IPS-18a (cell line): ENCODE measurements around the gene MYL1.

Experiments used
- H3K27ac ChIP-seq: one replicate; pipeline ENCODE4 v1.5.1; 2013; ENCODE audit warnings: low read length
- H3K27me3 ChIP-seq: one replicate; pipeline ENCODE4 v1.6.1; 2013; ENCODE audit warnings: mild to moderate bottlenecking, low read length; ENCODE audit not compliant: control insufficient read depth, insufficient read depth
- H3K36me3 ChIP-seq: one replicate; pipeline ENCODE4 v1.6.1; 2013; ENCODE audit warnings: low read depth, low read length; ENCODE audit not compliant: control insufficient read depth
- H3K4me1 ChIP-seq: one replicate; pipeline ENCODE4 v1.6.1; 2013; ENCODE audit warnings: low read depth, low read length; ENCODE audit not compliant: control insufficient read depth
- H3K4me3 ChIP-seq: one replicate; pipeline ENCODE4 v1.5.1; 2013; ENCODE audit warnings: low read length
- H3K9ac ChIP-seq: one replicate; pipeline ENCODE4 v1.6.1; 2013; ENCODE audit warnings: mild to moderate bottlenecking, low read length, moderate library complexity
- H3K9me3 ChIP-seq: one replicate; pipeline ENCODE4 v1.6.1; 2013; ENCODE audit warnings: low read depth, low read length; ENCODE audit not compliant: control insufficient read depth

MYL1 gene

DNA sequence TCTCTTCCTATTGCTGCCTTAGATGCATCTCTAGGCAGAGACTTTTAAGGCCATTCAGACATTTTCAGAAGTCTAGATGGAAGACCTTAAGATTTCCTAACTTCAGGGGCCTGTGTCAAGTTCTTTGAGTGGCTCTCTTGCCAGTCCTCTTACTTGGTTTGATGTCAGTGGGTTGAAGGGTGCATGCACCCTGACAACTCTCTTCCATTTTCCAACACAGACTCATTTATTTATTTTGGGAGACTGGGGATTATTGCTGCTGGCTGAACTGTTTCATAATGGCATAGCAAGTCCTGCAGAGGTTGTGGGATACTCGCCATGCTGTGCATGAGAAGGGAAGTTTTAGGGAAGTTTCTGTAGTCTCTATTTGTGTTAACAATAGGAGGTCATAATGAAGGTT is 50.7 kb downstream of the MYL1 start:
- no peaks in the 10 kb centered on the region for H3K4me1 ChIP-seq
- H3K9me3 ChIP-seq = no peaks in the 10 kb centered on the region
- no peaks in the 10 kb centered on the region for H3K27me3 ChIP-seq
- H3K4me3 ChIP-seq = no peak overlapping the region
- no peak overlapping the region for H3K9ac ChIP-seq
- H3K36me3 ChIP-seq = no peaks in the 10 kb centered on the region
- H3K27ac ChIP-seq = no peak overlapping the region

DNA sequence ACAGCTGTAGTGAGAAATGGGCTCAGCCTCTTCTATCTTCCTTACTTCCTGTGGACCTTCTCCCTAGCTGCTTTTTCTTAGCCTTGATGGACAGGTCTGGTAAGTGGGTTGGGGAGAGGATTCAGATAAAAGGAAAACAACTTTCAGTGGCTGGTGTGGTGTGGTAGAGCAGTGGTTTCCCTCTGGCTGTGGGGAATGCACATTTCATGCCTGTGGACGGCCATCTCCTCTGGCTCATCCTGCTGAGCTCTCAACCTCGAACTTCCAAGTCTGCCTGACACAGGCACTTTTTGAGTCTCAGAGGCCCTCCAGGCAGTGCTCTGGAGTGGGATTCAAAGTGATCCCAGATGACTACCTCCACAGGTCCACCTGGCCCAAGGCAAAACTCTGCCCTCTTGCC is 51.1 kb downstream of the MYL1 start:
- Histone ChIP-seq H3K4me3 (no peak overlapping the region), H3K9me3 (no peaks in the 10 kb centered on the region), H3K27me3 (no peaks in the 10 kb centered on the region)

DNA sequence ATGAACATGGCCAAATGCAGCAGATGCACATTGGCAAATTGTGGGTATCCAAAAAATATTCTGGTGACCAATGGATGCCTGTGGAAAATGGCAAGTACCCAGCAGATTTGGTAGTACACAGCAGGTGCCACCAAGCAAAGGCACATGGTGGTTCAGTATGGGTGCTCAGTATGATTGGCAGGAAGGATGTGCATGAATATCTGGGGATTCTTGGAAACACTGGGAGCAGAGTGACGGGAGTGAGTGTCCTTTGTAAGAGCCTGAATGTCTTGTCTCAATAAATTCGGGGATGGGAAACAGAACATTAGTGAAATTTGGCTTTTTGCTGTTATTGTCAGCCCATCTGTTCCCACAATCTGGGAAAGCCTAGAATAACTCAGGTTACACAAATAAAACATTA is 52.9 kb downstream of the MYL1 start:
- no peak overlapping the region for H3K4me3 ChIP-seq
- H3K4me1 ChIP-seq = no peaks in the 10 kb centered on the region
- no peaks in the 10 kb centered on the region for H3K9me3 ChIP-seq
- H3K27ac ChIP-seq = no peak overlapping the region
- H3K27me3 ChIP-seq = no peaks in the 10 kb centered on the region
- H3K9ac ChIP-seq = no peak overlapping the region
- H3K36me3 ChIP-seq = no peaks in the 10 kb centered on the region

More for the DNA sequence above, 51.1 kb downstream of the MYL1 start:
- Histone ChIP-seq H3K4me1 (no peaks in the 10 kb centered on the region), H3K27ac (no peak overlapping the region), H3K36me3 (no peaks in the 10 kb centered on the region), H3K9ac (no peak overlapping the region)

DNA sequence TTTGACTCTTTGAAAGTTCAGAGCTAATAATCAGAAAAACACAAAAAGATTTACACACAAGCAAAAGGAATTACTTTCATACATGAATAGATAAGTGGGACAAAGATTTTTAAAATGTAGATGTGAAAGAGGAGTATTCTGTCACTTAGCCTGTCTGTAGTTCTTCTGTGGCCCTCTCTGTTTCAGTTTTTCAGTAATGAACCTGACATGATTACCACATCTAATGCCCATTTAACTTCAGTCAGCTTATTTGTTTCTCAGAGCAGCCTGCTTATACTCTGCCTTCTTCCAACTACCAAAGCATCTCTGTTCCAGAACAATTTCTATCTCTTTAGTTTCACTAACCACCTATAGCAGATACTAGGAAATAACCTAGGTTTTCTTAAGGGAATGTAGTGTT is 55.3 kb downstream of the MYL1 start:
- H3K9me3 ChIP-seq = no peaks in the 10 kb centered on the region
- H3K4me1 ChIP-seq = no peaks in the 10 kb centered on the region
- H3K27ac ChIP-seq = no peak overlapping the region
- H3K4me3 ChIP-seq = no peak overlapping the region
- H3K27me3 ChIP-seq = no peaks in the 10 kb centered on the region
- no peaks in the 10 kb centered on the region for H3K36me3 ChIP-seq
- no peak overlapping the region for H3K9ac ChIP-seq

DNA sequence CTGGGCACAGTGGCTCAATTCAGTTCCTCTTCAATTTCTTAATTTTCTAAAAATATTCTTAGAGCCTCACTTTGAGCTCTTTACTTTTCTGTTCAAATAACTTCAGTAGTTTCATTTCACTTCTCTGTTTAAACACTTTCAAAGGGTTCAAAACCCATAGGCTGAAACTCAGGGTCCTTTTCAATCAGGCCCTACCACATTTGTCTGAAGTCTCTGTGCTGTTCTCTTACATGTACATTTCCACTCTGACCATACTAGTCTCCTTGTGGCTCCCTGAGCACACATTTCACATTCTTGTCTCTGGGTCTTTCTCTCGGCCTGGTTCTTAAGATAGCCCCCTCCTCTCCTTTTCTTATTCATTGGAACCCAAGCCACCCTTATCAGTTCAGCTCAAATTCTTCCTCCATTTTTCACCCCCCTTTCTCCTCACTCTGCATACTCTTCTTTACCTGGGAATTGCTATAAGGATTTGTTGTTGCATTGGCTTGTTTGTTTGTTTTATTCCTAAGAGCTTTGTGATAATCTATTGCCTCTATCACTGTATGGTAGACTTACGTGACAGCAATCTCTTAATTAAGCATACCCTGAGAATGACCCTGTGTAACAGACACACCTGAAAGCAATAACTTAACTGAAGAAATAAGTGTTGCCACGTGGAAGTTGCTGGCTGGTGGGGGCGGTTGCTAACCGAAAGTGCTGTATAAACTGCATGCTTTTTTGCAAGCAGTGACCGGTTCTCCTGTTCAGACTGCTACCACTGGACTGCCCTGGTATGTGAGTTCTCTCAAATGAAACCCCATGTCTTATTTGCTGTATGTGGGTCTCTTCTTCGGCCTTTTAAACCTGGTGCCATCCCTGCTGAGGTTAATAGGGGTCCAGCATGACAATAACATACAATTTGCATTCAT is 62.0 kb downstream of the MYL1 start:
- Histone ChIP-seq H3K9me3 (no peaks in the 10 kb centered on the region), H3K4me3 (no peak overlapping the region), H3K9ac (no peak overlapping the region), H3K4me1 (no peaks in the 10 kb centered on the region), H3K27ac (no peak overlapping the region), H3K27me3 (no peaks in the 10 kb centered on the region), H3K36me3 (no peaks in the 10 kb centered on the region)

DNA sequence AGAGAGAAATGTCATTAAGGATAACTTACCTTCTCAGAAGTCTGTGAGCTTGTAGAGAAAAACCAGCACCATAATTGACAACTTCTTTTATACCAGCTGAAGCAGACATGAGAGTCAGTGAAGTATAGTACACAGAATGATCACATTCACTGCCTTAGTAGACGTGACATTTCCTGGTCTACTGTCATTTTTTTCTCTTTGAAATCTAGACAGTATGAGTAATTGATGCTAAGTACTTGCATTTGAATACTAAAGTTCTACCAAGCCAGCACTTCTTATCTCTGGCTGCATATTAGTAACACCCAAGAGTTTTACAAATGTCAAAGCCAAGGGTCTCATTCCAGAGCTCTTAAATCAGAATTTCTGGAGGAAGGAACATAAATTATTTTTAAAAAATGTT is 64.4 kb downstream of the MYL1 start:
- Histone ChIP-seq H3K27me3 (no peaks in the 10 kb centered on the region), H3K4me3 (no peak overlapping the region), H3K9me3 (no peaks in the 10 kb centered on the region), H3K4me1 (no peaks in the 10 kb centered on the region), H3K9ac (no peak overlapping the region), H3K27ac (no peak overlapping the region), H3K36me3 (no peaks in the 10 kb centered on the region)
